Stimulated activated CD8-positive, alpha-beta memory T cell treated with anti-CD3 and anti-CD28 coated beads, Interleukin-7, amount 100 ng/mL, for 48 hours (primary cell): ENCODE results near the gene PLEKHG2.
"Not testable (repeated sequence)": the region's sequence is repeated elsewhere in the genome, so short reads cannot be mapped to it uniquely, and the experiment has no call there.

Experiments
- DNase-seq, 2 donors: peaks; one replicate each; pipeline ENCODE4 v3.0.0-alpha.2; 2020; ENCODE audit warnings: low read depth in 1 of 2; ENCODE audit errors: extremely low read depth in 1 of 2

The PLEKHG2 gene

GRCh38 chr19:39412100-39412866, at the start of gene PLEKHG2:
PLEKHG2 (plus strand) TSS chr19:39412669; CDS start chr19:39414087, 1,418 bp downstream.
- DNase-seq: peak; percentile 90 to 95

GRCh38 chr19:39362682-39363657, 49.5 kb upstream of the PLEKHG2 start:
- DNase-seq: no peak

- no peak for DNase-seq
These were observed 48.5 kb upstream of the PLEKHG2 start for GRCh38 chr19:39363901-39364457.

- no peak for DNase-seq
These were observed 46.9 kb upstream of the PLEKHG2 start for GRCh38 chr19:39365531-39365930.

GRCh38 chr19:39369200-39369599, 43.3 kb upstream of the PLEKHG2 start:
- no peak for DNase-seq

GRCh38 chr19:39370735-39371134, 41.7 kb upstream of the PLEKHG2 start:
- no peak for DNase-seq

GRCh38 chr19:39372047-39372802, 40.2 kb upstream of the PLEKHG2 start:
- no peak for DNase-seq

GRCh38 chr19:39372941-39373340, 39.5 kb upstream of the PLEKHG2 start:
- no peak for DNase-seq

- DNase-seq: no peak
These were observed 36.5 kb upstream of the PLEKHG2 start for GRCh38 chr19:39375929-39376328.

GRCh38 chr19:39377373-39378362, 34.8 kb upstream of the PLEKHG2 start:
- no peak for DNase-seq

- not testable (repeated sequence) for DNase-seq
These were observed 33.1 kb upstream of the PLEKHG2 start for GRCh38 chr19:39379366-39379765.

- no peak for DNase-seq
These were observed 32.5 kb upstream of the PLEKHG2 start for GRCh38 chr19:39379865-39380396.

- DNase-seq: no peak
These were observed 31.7 kb upstream of the PLEKHG2 start for GRCh38 chr19:39380521-39381502.

- no peak for DNase-seq
These were observed 30.4 kb upstream of the PLEKHG2 start for GRCh38 chr19:39381910-39382611.

GRCh38 chr19:39382991-39383828, 29.3 kb upstream of the PLEKHG2 start:
- no peak for DNase-seq

- DNase-seq: no peak
These were observed 27.5 kb upstream of the PLEKHG2 start for GRCh38 chr19:39384839-39385568.
